Neutrophil (primary cell): ENCODE measurements around the gene DCC.

Source experiments
- H3K27ac ChIP-seq: fragments of 200-600 bp; sonication (generic); 2 replicates; pipeline ENCODE4 v1.5.1; 2016; ENCODE audit warnings: mild to moderate bottlenecking, moderate library complexity
- H3K27me3 ChIP-seq: fragments of 200-600 bp; sonication (generic); 2 replicates; pipeline ENCODE4 v1.6.0; 2016; ENCODE audit warnings: mild to moderate bottlenecking
- H3K36me3 ChIP-seq: fragments of 200-600 bp; sonication (generic); 2 replicates; pipeline ENCODE4 v1.5.1; 2017
- H3K4me1 ChIP-seq, 2 experiments: fragments of 200-600 bp in 1 of 2; sonication (generic) in 1 of 2; 1 replicate in 1 of 2; 2 replicates in 1 of 2; pipeline versions ENCODE4 v1.5.1 to v1.6.1; 2013 to 2016; ENCODE audit warnings: low read depth in 1 of 2, low read length in 1 of 2, mild to moderate bottlenecking in 1 of 2, moderate library complexity in 1 of 2; ENCODE audit not compliant: control insufficient read depth in 1 of 2, insufficient read depth in 1 of 2
- H3K4me3 ChIP-seq, 2 experiments: fragments of 200-600 bp in 1 of 2; sonication (generic) in 1 of 2; 1 replicate in 1 of 2; 2 replicates in 1 of 2; pipeline ENCODE4 v1.5.1; 2013 to 2016; ENCODE audit warnings: low read depth in 1 of 2, low read length in 1 of 2, mild to moderate bottlenecking in 1 of 2, moderate library complexity in 1 of 2
- H3K9me3 ChIP-seq: fragments of 200-600 bp; sonication (generic); 2 replicates; pipeline ENCODE4 v1.5.1; 2016
- CTCF ChIP-seq: fragments of 200-600 bp; sonication (generic); IDR thresholded peaks from 2 replicates; pipeline ENCODE4 v1.5.1; 2016; ENCODE audit warnings: antibody characterized with exemption

DCC gene

GRCh38 chr18:52615321-52615720 is 275.3 kb downstream of the DCC start:
- Histone ChIP-seq H3K27me3 (no peaks in the 10 kb centered on the region), H3K36me3 (no peaks in the 10 kb centered on the region), H3K9me3 (no peaks in the 10 kb centered on the region), H3K27ac (no peak overlapping the region), H3K4me3 (no peak overlapping the region), H3K4me1 (no peaks in the 10 kb centered on the region)
- no peak for TF ChIP-seq CTCF

GRCh38 chr18:52615943-52616342 is 275.9 kb downstream of the DCC start:
- Histone ChIP-seq H3K9me3 (no peaks in the 10 kb centered on the region), H3K27me3 (no peaks in the 10 kb centered on the region), H3K4me1 (no peaks in the 10 kb centered on the region), H3K27ac (no peak overlapping the region), H3K4me3 (no peak overlapping the region), H3K36me3 (no peaks in the 10 kb centered on the region)
- no peak for TF ChIP-seq CTCF

GRCh38 chr18:52617931-52618330 is 277.9 kb downstream of the DCC start:
- H3K36me3 ChIP-seq: no peaks in the 10 kb centered on the region
- H3K9me3 ChIP-seq: no peaks in the 10 kb centered on the region
- no peak overlapping the region for H3K4me3 ChIP-seq
- no peaks in the 10 kb centered on the region for H3K27me3 ChIP-seq
- no peaks in the 10 kb centered on the region for H3K4me1 ChIP-seq
- H3K27ac ChIP-seq: no peak overlapping the region
- TF ChIP-seq CTCF: no peak

GRCh38 chr18:52620926-52621439 is 281.0 kb downstream of the DCC start:
- H3K9me3 ChIP-seq: no peaks in the 10 kb centered on the region
- no peaks in the 10 kb centered on the region for H3K27me3 ChIP-seq
- H3K36me3 ChIP-seq: no peaks in the 10 kb centered on the region
- H3K27ac ChIP-seq: no peak overlapping the region
- H3K4me3 ChIP-seq: no peak overlapping the region
- no peaks in the 10 kb centered on the region for H3K4me1 ChIP-seq
- TF ChIP-seq CTCF: no peak

- Histone ChIP-seq H3K9me3 (no peaks in the 10 kb centered on the region), H3K27ac (no peak overlapping the region), H3K4me3 (no peak overlapping the region), H3K36me3 (no peaks in the 10 kb centered on the region), H3K27me3 (no peaks in the 10 kb centered on the region), H3K4me1 (no peaks in the 10 kb centered on the region)
- TF ChIP-seq CTCF: no peak
These were observed 284.7 kb downstream of the DCC start for GRCh38 chr18:52624702-52625101.

- Histone ChIP-seq H3K27me3 (no peaks in the 10 kb centered on the region), H3K27ac (no peak overlapping the region), H3K4me3 (no peak overlapping the region), H3K36me3 (no peaks in the 10 kb centered on the region), H3K4me1 (no peaks in the 10 kb centered on the region), H3K9me3 (no peaks in the 10 kb centered on the region)
- no peak for TF ChIP-seq CTCF
These were observed 296.5 kb downstream of the DCC start for GRCh38 chr18:52636536-52636935.
